RWPE2 (cell line): ENCODE measurements around the gene CCAR1.
"Not testable (repeated sequence)": the region's sequence is repeated elsewhere in the genome, so short reads cannot be mapped to it uniquely, and the experiment has no call there.

Experiments used
- ATAC-seq: fragments of 200-7000 bp; cut with Tn5 transposase; 3 replicates; pipeline ENCODE4 v1.9.1; 2021; ENCODE audit warnings: low read depth
- DNase-seq: peaks from one replicate; pipeline ENCODE4 v3.0.0-alpha.2; 2020; ENCODE audit warnings: low spot score
- H3K27ac ChIP-seq: fragments of 450-650 bp; 2 replicates; pipeline ENCODE4 v1.5.1; 2017; ENCODE audit warnings: mild to moderate bottlenecking; ENCODE audit not compliant: poor library complexity, severe bottlenecking
- H3K27me3 ChIP-seq: fragments of 250-450 bp; sonication (Bioruptor Pico); 2 replicates; pipeline ENCODE4 v1.5.1; 2021; ENCODE audit warnings: mild to moderate bottlenecking, moderate library complexity; ENCODE audit not compliant: insufficient read depth, poor library complexity, severe bottlenecking
- H3K36me3 ChIP-seq: fragments of 250-450 bp; sonication (Bioruptor Pico); 2 replicates; pipeline ENCODE4 v1.5.1; 2020; ENCODE audit warnings: low read depth, mild to moderate bottlenecking, moderate library complexity
- H3K4me1 ChIP-seq: fragments of 250-450 bp; sonication (Bioruptor Pico); 2 replicates; pipeline ENCODE4 v1.5.1; 2021; ENCODE audit warnings: mild to moderate bottlenecking, moderate library complexity; ENCODE audit not compliant: insufficient read depth, poor library complexity, severe bottlenecking
- H3K4me3 ChIP-seq: fragments of 250-450 bp; sonication (Bioruptor Pico); 2 replicates; pipeline ENCODE4 v1.5.1; 2021; ENCODE audit warnings: mild to moderate bottlenecking, moderate library complexity; ENCODE audit not compliant: severe bottlenecking
- H3K9me3 ChIP-seq: fragments of 250-450 bp; sonication (Bioruptor Pico); 2 replicates; pipeline ENCODE4 v1.5.1; 2021; ENCODE audit warnings: mild to moderate bottlenecking, moderate library complexity; ENCODE audit not compliant: severe bottlenecking
- CTCF ChIP-seq: fragments of 450-650 bp; IDR thresholded peaks from one replicate; pipeline ENCODE4 v1.5.1; 2017; ENCODE audit warnings: mild to moderate bottlenecking, moderate library complexity; ENCODE audit not compliant: poor library complexity, severe bottlenecking

The CCAR1 gene

GRCh38 chr10:68705548-68705947, 15.5 kb upstream of the CCAR1 start:
- DNase-seq (no peak), ATAC-seq (no peak)
- Histone ChIP-seq H3K9me3 (no peaks in the 10 kb centered on the region), H3K4me1 (no peaks in the 10 kb centered on the region), H3K4me3 (no peak overlapping the region), H3K27me3 (no peaks in the 10 kb centered on the region), H3K27ac (no peak overlapping the region), H3K36me3 (no peaks in the 10 kb centered on the region)
- no peak for TF ChIP-seq CTCF

GRCh38 chr10:68708987-68709386, 12.1 kb upstream of the CCAR1 start:
- not testable (repeated sequence) for H3K4me1 ChIP-seq, DNase-seq, ATAC-seq, H3K27ac ChIP-seq, H3K4me3 ChIP-seq, H3K9me3 ChIP-seq, H3K36me3 ChIP-seq, H3K27me3 ChIP-seq

- H3K27me3 ChIP-seq, H3K4me3 ChIP-seq, H3K36me3 ChIP-seq, DNase-seq, H3K4me1 ChIP-seq, H3K9me3 ChIP-seq, ATAC-seq, H3K27ac ChIP-seq: not testable (repeated sequence)
Observed at GRCh38 chr10:68713065-68713464, 8.0 kb upstream of the CCAR1 start.

GRCh38 chr10:68717435-68717834, 3.6 kb upstream of the CCAR1 start:
- DNase-seq, result no peak
- ATAC-seq, result no peak
- no peak for TF ChIP-seq CTCF
- Histone ChIP-seq H3K4me3 (no peak overlapping the region), H3K4me1 (no peaks in the 10 kb centered on the region), H3K9me3 (no peaks in the 10 kb centered on the region), H3K36me3 (peaks cover 4% of the 10 kb centered on the region), H3K27ac (no peak overlapping the region), H3K27me3 (no peaks in the 10 kb centered on the region)

GRCh38 chr10:68721673-68722335, 765 bp downstream of the CCAR1 start:
- TF ChIP-seq CTCF, result no peak
- H3K4me1 ChIP-seq, result peaks cover 3% of the 10 kb centered on the region
- H3K27ac ChIP-seq, result peak overlapping the region; percentile 75
- H3K9me3 ChIP-seq, result no peaks in the 10 kb centered on the region
- peaks cover 45% of the 10 kb centered on the region for H3K36me3 ChIP-seq
- peak overlapping the region; percentile 82 for H3K4me3 ChIP-seq
- ATAC-seq, result no peak; the same call in 2 of the 3 replicates
- DNase-seq, result no peak
- no peaks in the 10 kb centered on the region for H3K27me3 ChIP-seq

- H3K36me3 ChIP-seq, result peaks cover 75% of the 10 kb centered on the region
- TF ChIP-seq CTCF, result no peak
- H3K27ac ChIP-seq, result no peak overlapping the region
- H3K4me3 ChIP-seq, result no peak overlapping the region
- peaks cover 3% of the 10 kb centered on the region for H3K4me1 ChIP-seq
- no peaks in the 10 kb centered on the region for H3K27me3 ChIP-seq
- H3K9me3 ChIP-seq, result no peaks in the 10 kb centered on the region
- ATAC-seq, result no peak
- no peak for DNase-seq
Observed at GRCh38 chr10:68725016-68725415, 4.0 kb downstream of the CCAR1 start.
